HG02571 (cell line): ENCODE results near the gene ARFGAP1.

ENCODE experiments used
- ATAC-seq: cut with Tn5 transposase; IDR thresholded peaks from one replicate; pipeline ENCODE4 v1.9.1; 2021; ENCODE audit warnings: mild to moderate bottlenecking, moderate library complexity; ENCODE audit not compliant: unreplicated experiment

Gene ARFGAP1

GRCh38 chr20:63259734-63260460, 12.7 kb upstream of the ARFGAP1 start:
- no peak for ATAC-seq

- ATAC-seq: no peak
Observed at GRCh38 chr20:63260521-63260920, 12.1 kb upstream of the ARFGAP1 start.

GRCh38 chr20:63261060-63261794, 11.4 kb upstream of the ARFGAP1 start:
- no peak for ATAC-seq

GRCh38 chr20:63261795-63262528, 10.7 kb upstream of the ARFGAP1 start:
- ATAC-seq: no peak

GRCh38 chr20:63262836-63263235, 9.8 kb upstream of the ARFGAP1 start:
- ATAC-seq: no peak

- ATAC-seq: no peak
Observed at GRCh38 chr20:63264000-63264399, 8.6 kb upstream of the ARFGAP1 start.

GRCh38 chr20:63264519-63264918, 8.1 kb upstream of the ARFGAP1 start:
- ATAC-seq: no peak

- ATAC-seq: no peak
Observed at GRCh38 chr20:63265891-63266515, 6.6 kb upstream of the ARFGAP1 start.

GRCh38 chr20:63267691-63268090, 4.9 kb upstream of the ARFGAP1 start:
- no peak for ATAC-seq

- no peak for ATAC-seq
Observed at GRCh38 chr20:63268256-63268655, 4.4 kb upstream of the ARFGAP1 start.

GRCh38 chr20:63268671-63269439, 3.8 kb upstream of the ARFGAP1 start:
- ATAC-seq: no peak

GRCh38 chr20:63269724-63270123, 2.9 kb upstream of the ARFGAP1 start:
- ATAC-seq: no peak

GRCh38 chr20:63270606-63271325, 1.8 kb upstream of the ARFGAP1 start:
- no peak for ATAC-seq

- no peak for ATAC-seq
Observed at GRCh38 chr20:63273059-63273579, 506 bp downstream of the ARFGAP1 start.

- no peak for ATAC-seq
Observed at GRCh38 chr20:63273635-63274380, 1.2 kb downstream of the ARFGAP1 start.

GRCh38 chr20:63274381-63275228, 2.0 kb downstream of the ARFGAP1 start:
- no peak for ATAC-seq

- no peak for ATAC-seq
Observed at GRCh38 chr20:63275825-63276224, 3.2 kb downstream of the ARFGAP1 start.

- ATAC-seq: no peak
Observed at GRCh38 chr20:63276956-63277355, 4.3 kb downstream of the ARFGAP1 start.
